Heart left ventricle (tissue), 16 donors: ENCODE measurements around the gene SLC45A3. TPM values are rescaled to one million over a fixed set of nuclear protein-coding genes. Genes with fewer than 3 reads are reported as not detected.

Experiments used
- ATAC-seq, 4 donors: fragments of 200-7000 bp; cut with Tn5 transposase; one replicate each; pipeline ENCODE4 v1.9.1; 2020 to 2022; ENCODE audit warnings: moderate library complexity in 4 of 4, mild to moderate bottlenecking in 3 of 4, moderate number of reproducible peaks in 1 of 4
- DNase-seq, 5 donors: peaks; one replicate each; pipeline ENCODE4 v3.0.0-alpha.2; 2020
- H3K27ac ChIP-seq, 12 donors: fragments of 200-600 bp; sonication (generic) in 4 of 12; one replicate each; pipeline versions ENCODE4 v1.5.0 to v1.8.0; 2016 to 2022; ENCODE audit warnings: mild to moderate bottlenecking in 2 of 12
- H3K27me3 ChIP-seq, 9 donors: fragments of 200-600 bp; sonication (generic) in 2 of 9; one replicate each; pipeline versions ENCODE4 v1.5.1 to v1.8.0; 2016 to 2022; ENCODE audit warnings: mild to moderate bottlenecking in 3 of 9
- H3K36me3 ChIP-seq, 9 donors: fragments of 200-600 bp; sonication (generic) in 2 of 9; one replicate each; pipeline versions ENCODE4 v1.5.0 to v1.8.0; 2018 to 2022; ENCODE audit warnings: mild to moderate bottlenecking in 2 of 9
- H3K4me1 ChIP-seq, 12 donors: fragments of 200-600 bp; sonication (generic) in 4 of 12; one replicate each; pipeline versions ENCODE4 v1.5.0 to v1.8.0; 2016 to 2022; ENCODE audit warnings: mild to moderate bottlenecking in 3 of 12
- H3K4me3 ChIP-seq, 12 donors: fragments of 200-600 bp; sonication (generic) in 4 of 12; one replicate each; pipeline versions ENCODE4 v1.5.0 to v1.8.0; 2017 to 2022; ENCODE audit warnings: mild to moderate bottlenecking in 9 of 12, moderate library complexity in 4 of 12
- H3K9me3 ChIP-seq, 12 donors: fragments of 200-600 bp; sonication (generic) in 4 of 12; one replicate each; pipeline versions ENCODE4 v1.5.0 to v1.8.0; 2016 to 2022; ENCODE audit warnings: mild to moderate bottlenecking in 1 of 12
- POLR2A ChIP-seq, 2 donors: fragments of 450-650 bp; IDR thresholded peaks; one replicate each; pipeline ENCODE4 v1.6.1; 2017; ENCODE audit warnings: antibody characterized with exemption in 2 of 2, mild to moderate bottlenecking in 2 of 2, moderate library complexity in 2 of 2
- WGBS, 4 donors: extraction: QIAGEN DNeasy Blood & Tissue Kit in 2 of 4; methylation state at CpG; one replicate each; pipeline versions ENCODE4 v1.1.5 to v1.1.7; 2013 to 2018; 5-methylcytosine and 5-hydroxymethylcytosine counted together
- intact Hi-C, 10 donors: fragments of 100-400 bp; cut with DNase I; formaldehyde crosslinking; loops; one replicate each; pipeline versions ENCODE4 v1.11.1 to v1.14.2; 2022
- polyA plus RNA-seq, 2 donors: library from polyadenylated mRNA; stranded (reverse); fragments of 200-250 nt; gene quantifications; one replicate each; pipeline ENCODE4 v1.2.3, GENCODE V29; 2013
- total RNA-seq, 9 donors: library from RNA; depleted of rRNA in 2 of 9; stranded (reverse); fragments of >200 nt in 2 of 9; fragmentation: NEBNext Ultra II Directional in 3 of 9; extraction: Animal tissue kit (Norgen Biotek cat#: 25700) in 3 of 9; gene quantifications; one replicate each; pipeline versions ENCODE4 v1.1.0 to v1.2.4, GENCODE V29; 2016 to 2023
- TF ChIP-seq, protein P1 (sequence below), 12 donors: fragments of 200-600 bp; sonication (generic) in 4 of 12; IDR thresholded peaks; one replicate each; pipeline versions ENCODE4 v1.5.0 to v1.8.0; 2018 to 2022; ENCODE audit warnings: antibody characterized with exemption in 12 of 12, mild to moderate bottlenecking in 5 of 12
- donor health status: ischemic (EF 13 %, LVEDD 7.1; RV severe dilation, severe dysfunction).
- donor health status: healthy with polysubstance abuse.
- donor health status: DM: no; HTN: yes; CAD: no.
- donor health status: DM: no; HTN: no; CAD: no.
- donor health status: ischemic (EF 25% LVEDD 6.9; RV normal size, moderate dysfunction).
- donor health status: ischemic (EF 25% LVEDD 5.7; RV mildly dilated, moderate dysfunction).
- donor health status: healthy.
- donor health status: DM: yes; HTN: yes; CAD: no.
- donor health status: ischemic (EF 35%, LVEDD 5.7; RV mildly dilated, moderate dysfunction).
- donor health status: nonischemic (EF 11% LVEDD 7.7; RV severe dilation, severe dysfunction).
- donor health status: DM: yes; HTN: yes; CAD: no.
- donor health status: PGD.
- donor health status: ischemic (EF 29% LVEDD 5.4; RV normal size, mild dysfunction).
- donor health status: nonischemic (EF 23%, LVEDD 6.1; RV moderate dilation, normal function).

Gene SLC45A3
- total and polyA plus RNA-seq, 11 donors: 1.2 to 6.1 (median 2.6) TPM

GRCh38 chr1:205714906-205715246 is 34.6 kb upstream of the SLC45A3 start:
- peaks cover 0 to 27% (median 6%) of the 10 kb centered on the region in 12 donors for H3K4me1 ChIP-seq
- H3K27ac ChIP-seq: no peak overlapping the region
- H3K27me3 ChIP-seq: no peaks in the 10 kb centered on the region
- ATAC-seq (no peak), DNase-seq (no peak)
- no peak overlapping the region for H3K4me3 ChIP-seq
- intact Hi-C loops: loop anchor here in 5 of 10 donors (5.0 to 10.0 kb wide), 4 partner anchors 53 to 123 kb away; no protein-coding TSS in a partner anchor
- H3K9me3 ChIP-seq: no peaks in the 10 kb centered on the region
- peaks cover 2 to 86% (median 54%) of the 10 kb centered on the region in 9 donors for H3K36me3 ChIP-seq
- 80 to 87% (median 85%) methylated on average over 4 of the region's 4 CpGs for WGBS, 4 donors
- TF ChIP-seq, protein P1, sequence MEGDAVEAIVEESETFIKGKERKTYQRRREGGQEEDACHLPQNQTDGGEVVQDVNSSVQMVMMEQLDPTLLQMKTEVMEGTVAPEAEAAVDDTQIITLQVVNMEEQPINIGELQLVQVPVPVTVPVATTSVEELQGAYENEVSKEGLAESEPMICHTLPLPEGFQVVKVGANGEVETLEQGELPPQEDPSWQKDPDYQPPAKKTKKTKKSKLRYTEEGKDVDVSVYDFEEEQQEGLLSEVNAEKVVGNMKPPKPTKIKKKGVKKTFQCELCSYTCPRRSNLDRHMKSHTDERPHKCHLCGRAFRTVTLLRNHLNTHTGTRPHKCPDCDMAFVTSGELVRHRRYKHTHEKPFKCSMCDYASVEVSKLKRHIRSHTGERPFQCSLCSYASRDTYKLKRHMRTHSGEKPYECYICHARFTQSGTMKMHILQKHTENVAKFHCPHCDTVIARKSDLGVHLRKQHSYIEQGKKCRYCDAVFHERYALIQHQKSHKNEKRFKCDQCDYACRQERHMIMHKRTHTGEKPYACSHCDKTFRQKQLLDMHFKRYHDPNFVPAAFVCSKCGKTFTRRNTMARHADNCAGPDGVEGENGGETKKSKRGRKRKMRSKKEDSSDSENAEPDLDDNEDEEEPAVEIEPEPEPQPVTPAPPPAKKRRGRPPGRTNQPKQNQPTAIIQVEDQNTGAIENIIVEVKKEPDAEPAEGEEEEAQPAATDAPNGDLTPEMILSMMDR (IDR thresholded peaks at IDR 0.05): no peak
- TF ChIP-seq POLR2A (IDR thresholded peaks at IDR 0.05): no peak

- H3K9me3 ChIP-seq: no peaks in the 10 kb centered on the region
- DNase-seq (no peak), ATAC-seq (no peak)
- H3K4me1 ChIP-seq: peaks cover 0 to 27% (median 6%) of the 10 kb centered on the region in 12 donors
- 75 to 84% (median 82%) methylated on average over 5 of the region's 5 CpGs for WGBS, 4 donors
- no peak overlapping the region for H3K27ac ChIP-seq
- peaks cover 2 to 85% (median 48%) of the 10 kb centered on the region in 9 donors for H3K36me3 ChIP-seq
- intact Hi-C loops: loop anchor here in 5 of 10 donors (5.0 to 10.0 kb wide), 4 partner anchors 52 to 122 kb away; no protein-coding TSS in a partner anchor
- TF ChIP-seq POLR2A (IDR thresholded peaks at IDR 0.05): no peak
- TF ChIP-seq, protein P1 (IDR thresholded peaks at IDR 0.05): no peak
- no peak overlapping the region for H3K4me3 ChIP-seq
- no peaks in the 10 kb centered on the region for H3K27me3 ChIP-seq
Observed at GRCh38 chr1:205714190-205714905, 34.0 kb upstream of the SLC45A3 start.

DNA sequence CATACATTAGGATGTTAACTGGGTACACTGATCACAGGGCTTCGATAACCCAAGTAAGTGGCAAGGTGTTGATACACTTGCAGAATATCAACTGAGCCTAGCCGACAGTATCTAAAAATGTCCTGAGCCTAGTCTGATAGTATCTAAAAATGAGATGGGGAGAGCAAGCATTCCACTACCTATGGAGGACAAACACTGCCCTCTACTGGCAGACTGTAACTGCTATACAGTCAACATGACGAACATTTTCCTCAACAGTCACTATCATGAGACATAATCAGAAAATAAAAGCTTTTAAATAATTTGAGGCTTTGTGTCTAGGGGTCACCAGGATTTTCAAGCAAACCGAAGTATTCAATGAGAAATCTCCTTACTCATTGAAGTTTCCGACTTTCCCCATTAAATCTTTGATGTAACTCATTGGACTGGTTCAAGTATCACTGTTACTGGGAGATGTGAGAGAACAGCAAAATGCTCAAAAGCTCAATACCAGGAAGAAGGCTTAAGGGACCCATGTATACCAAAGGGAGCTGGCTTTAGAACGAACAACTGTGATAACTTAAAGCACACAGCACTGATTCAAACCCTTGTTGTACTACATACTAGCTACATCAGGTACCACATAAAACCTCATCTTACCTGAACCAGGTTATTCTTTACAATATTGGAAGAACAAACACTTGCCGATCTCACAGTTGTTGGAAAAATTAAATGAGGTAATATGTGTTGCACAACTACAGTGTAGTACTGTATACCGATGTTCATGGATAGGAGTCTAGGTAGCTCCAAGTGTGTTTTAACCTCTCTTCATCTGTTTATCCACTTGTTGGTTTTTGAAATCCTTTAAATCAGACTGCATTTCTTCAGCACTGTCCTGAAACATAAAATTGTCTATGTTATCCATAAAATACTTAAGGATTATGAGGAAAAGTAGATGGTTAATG is 31.1 kb upstream of the SLC45A3 start:
- H3K27me3 ChIP-seq: no peaks in the 10 kb centered on the region
- H3K27ac ChIP-seq: no peak overlapping the region
- TF ChIP-seq POLR2A (IDR thresholded peaks at IDR 0.05): no peak
- TF ChIP-seq, protein P1 (IDR thresholded peaks at IDR 0.05): peak; percentile 77 to 95 (median 88)
- intact Hi-C loops: loop anchor here in 9 of 10 donors (1.0 to 10.0 kb wide), 8 partner anchors 49 to 266 kb away; no protein-coding TSS in a partner anchor
- ATAC-seq (peak; percentile 43 to 83 (median 80)), DNase-seq (peak in 4 of 5 donors; percentile 40 to 70 (median 62))
- H3K9me3 ChIP-seq: no peaks in the 10 kb centered on the region
- H3K36me3 ChIP-seq: peaks cover 0 to 65% (median 28%) of the 10 kb centered on the region in 9 donors
- peaks cover 0 to 28% (median 10%) of the 10 kb centered on the region in 12 donors for H3K4me1 ChIP-seq
- no peak overlapping the region for H3K4me3 ChIP-seq
- 39 to 45% (median 44%) methylated on average over 8 of the region's 8 CpGs for WGBS, 4 donors
